HG03135 (cell line): ENCODE measurements around the gene TRAM2.

ENCODE experiments used
- ATAC-seq: cut with Tn5 transposase; IDR thresholded peaks from one replicate; pipeline ENCODE4 v1.9.1; 2021; ENCODE audit warnings: mild to moderate bottlenecking, moderate library complexity; ENCODE audit not compliant: unreplicated experiment

Gene TRAM2

DNA sequence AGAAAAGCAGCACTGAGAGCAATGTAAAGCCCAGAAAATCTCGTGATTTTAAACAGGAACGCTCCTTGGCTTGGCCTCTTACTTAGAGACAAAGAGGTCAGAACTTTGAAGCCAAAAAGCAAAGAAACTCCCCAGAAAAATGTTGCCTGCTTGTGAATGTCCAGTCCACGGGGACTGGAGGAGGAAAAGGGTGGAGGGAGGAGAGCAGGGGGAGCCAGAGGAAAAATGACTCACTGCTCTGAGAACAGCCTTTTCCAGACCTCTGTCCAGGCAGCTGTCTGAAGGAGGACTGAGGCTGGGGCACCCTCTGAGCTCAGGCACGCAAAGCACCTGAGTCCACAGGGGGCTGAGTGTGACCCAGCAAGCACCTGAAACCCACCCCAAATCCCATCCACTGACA is 64.7 kb downstream of the TRAM2 start:
- no peak for ATAC-seq

DNA sequence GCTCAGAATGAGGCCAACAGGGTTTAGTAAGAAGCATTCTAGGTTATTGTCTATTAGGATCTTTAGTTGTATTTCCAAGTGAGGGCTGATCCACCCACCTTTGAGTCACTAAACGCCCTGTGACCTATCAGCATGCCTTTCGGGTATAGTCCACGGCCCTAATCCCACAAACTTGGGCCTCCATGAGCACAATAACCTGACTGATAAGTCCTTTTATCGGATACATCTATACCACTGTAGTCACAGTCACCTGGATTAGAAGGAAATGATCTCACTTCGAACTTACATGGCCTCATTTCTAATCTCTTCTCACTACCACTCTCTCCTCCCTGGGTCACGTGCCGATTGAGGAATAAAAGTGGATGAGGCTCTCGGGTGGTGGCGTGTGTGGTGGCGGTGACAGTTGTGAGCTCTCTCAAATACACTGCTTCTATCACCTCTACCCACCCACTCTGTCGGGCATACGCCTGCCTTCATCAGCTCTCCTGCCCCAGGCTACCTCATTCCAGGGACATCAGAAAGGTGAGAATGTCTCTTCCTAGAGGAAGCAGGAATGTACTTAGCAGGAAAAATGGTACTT is 65.2 kb downstream of the TRAM2 start:
- ATAC-seq = no peak

DNA sequence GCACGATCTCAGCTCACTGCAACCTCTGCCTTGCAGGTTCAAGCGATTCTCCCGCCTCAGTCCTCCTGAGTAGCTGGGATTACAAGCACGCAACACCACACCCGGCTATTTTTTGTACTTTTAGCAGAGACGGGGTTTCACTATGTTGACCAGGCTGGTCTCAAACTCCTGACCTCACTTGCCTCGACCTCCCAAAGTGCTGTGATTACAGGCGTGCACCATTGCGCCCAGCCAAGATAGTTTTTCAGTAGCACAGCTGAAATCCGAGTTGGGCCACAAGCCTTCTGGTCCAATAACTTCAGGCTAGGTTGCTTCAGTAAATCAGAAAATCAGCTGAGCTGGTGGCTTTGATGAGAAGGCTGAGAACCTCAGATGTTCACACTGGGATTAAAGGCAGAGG is 65.7 kb downstream of the TRAM2 start:
- no peak for ATAC-seq

DNA sequence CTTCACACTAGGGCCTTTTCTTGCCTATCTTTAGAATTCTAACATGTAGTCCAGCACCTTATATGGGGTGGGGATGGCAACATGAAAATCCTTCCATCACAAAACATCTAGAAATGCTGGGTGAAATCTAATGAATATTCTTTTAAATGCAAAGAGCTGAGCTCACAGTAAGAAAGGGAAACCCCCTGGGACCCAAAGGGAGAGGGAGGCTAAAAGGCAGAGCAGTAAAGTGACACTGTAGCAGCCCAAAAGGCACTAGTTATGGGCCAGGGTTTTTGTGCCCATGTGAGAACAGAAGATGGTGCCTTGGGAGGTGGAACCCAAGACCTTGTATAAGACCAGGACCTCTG is 66.7 kb downstream of the TRAM2 start:
- no peak for ATAC-seq

DNA sequence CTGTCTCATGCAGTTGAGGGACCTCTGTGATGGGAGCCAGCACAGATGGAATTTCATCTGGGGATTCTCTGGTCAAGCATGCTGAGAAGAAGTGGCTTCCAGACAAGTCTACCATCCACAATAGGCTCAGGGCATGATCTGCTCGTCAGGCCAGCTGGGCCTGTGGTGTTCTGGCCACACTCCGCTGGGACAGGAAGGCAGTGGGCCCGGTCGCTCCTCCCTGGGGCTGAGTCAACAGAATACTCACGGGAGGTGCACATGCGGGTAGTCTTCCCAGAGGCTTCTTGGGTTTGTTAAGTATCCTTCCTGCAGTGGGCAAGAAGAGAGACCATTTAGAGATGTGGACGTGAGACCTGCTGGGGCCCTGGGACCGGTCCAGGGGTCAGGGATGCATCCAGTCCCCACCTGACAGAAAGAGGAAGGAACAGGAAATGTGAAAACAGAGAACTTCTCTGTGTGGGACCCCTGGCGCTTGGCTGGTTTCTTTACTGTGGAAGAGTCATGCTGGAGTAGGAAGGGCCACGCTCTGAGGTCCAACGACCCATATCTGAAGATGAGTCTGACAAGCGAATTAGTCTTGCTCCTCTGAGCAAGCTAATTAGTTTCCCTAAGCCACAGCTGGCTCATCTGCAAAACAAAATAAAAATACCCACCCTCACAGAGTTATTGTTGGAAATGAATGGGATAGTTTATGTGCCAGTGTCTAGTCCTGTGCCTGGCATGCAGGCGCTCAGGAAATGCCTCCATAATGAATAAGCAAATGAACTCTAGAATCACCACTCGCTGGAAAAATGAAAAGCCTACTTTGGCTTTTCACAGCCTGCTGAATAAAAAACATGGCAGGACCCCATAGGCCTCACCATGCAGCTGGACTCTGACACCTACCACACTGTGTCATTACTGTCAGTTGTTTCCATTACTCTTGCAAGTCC is 67.3 kb downstream of the TRAM2 start:
- ATAC-seq = no peak

DNA sequence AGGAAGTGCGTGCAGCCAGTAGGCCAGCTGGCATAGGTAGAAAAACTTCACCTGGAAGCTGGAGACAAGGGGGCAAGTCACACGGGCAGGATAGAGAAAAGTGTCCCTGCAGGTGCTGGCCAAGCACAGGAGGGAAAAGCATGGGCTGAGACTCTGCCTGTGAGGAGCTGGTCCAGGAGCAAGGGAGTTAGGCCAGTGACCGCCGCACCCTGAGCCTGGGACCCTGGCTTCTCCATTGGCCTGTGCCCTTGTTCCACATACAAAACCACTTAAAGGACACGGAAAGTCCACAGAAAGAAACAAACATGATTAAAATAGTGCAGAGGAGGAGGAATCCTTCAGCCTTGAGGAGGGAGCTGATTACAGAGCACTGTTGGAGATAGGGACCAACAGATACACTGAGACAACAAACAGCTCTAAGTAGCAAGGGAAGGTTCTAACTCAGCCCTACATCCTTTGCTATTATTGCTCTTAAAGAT is 68.6 kb downstream of the TRAM2 start:
- ATAC-seq = no peak

DNA sequence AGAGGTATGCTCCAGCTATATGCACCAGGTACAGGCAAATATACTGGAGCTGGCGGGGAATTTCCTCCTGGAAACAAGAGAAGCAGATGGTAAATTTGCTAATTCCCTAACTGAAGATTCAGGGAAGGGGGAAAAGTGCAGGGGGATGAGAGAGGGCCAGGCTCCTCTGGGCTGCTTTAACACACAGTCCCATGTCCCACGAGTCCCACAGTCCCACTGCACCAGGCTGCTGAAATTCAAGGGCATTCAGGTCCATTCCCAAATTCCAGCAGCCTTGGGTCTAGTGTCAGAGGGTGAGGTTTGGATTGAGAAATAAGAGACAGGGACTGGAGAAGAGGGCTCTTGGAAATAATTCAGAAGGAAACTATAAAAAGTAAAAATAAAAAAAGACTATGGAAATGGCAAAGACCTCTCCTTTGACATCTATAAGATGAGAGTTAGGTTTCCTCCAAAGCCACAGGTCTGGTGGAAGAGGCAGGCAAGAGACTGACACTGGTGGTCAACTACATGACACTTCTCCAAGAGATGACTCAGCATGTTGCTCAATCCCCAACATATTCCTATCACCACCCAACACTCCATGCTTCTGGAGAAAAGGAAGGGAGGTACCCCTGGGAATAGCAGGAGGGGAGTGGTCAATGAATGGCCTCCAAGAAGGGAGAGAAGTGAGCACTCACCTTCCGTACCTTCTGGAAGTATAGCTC is 69.2 kb downstream of the TRAM2 start:
- no peak for ATAC-seq

DNA sequence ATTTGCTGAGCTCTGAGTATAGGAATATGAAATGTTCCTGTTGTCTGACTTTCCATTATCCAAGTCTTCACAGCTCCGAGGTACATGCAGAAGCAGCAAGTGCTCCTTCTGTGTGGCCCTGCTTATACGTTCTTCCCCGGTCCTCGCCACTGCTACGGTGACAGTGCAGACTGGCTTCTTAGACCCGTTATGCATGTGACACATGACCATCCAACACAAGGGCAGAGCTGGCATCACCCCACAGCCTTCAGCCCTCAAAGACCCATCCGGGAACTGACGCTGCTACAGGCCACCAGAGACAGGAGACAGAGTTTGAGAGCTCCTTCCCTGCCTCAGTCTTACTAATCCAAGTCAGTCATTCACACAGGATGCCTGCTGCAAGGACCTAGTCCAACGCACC is 70.4 kb downstream of the TRAM2 start:
- ATAC-seq = no peak

DNA sequence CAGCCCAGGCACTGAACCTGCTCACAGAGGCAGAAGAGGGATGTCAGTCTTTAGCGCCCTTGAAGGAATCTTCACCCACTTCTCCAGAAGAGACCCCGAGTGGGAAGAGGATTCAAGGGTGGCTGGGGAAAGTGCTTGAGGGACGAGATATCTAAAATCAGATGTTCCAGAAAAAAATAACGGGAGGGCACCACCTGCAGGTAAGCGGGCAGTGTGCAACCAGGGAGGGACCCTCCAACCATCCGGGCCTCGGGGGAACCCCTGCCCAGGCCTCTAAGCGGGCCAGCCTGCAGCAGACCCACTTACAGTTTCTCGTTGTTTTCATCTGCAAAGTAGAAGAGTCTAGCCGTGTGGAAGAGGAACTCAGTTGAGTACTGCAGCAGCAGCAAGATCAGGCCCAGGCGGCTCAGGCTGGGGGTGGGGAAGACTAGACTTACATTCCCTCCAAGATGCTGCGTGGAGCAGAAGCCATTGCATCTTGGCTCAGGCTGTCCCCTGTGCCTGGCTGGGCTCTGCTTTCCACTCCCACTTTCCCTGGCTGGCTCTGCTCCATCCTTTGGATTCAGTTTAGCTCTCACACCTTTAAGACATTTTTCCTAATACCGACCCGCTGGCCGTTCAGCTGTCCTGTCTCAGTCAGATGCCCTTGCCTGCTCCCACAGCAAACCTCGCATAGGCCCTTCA is 71.0 kb downstream of the TRAM2 start:
- no peak for ATAC-seq

DNA sequence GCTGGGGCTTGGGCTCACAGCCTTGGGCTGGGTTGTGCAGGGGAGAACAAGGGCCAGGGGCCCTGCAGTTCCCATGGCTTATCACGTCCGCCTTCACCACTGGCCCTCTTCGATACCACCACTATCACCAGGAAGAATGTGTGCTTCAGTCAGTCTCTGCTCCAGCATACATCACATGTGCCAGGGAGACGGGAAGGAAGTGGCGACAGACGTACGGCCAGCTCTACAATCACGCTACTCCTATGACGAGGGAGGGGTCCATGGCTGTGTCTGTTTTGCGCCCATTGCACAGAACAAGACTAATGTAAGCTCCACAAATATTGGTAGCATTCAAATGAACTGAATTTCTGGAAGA is 72.1 kb downstream of the TRAM2 start:
- ATAC-seq = no peak

DNA sequence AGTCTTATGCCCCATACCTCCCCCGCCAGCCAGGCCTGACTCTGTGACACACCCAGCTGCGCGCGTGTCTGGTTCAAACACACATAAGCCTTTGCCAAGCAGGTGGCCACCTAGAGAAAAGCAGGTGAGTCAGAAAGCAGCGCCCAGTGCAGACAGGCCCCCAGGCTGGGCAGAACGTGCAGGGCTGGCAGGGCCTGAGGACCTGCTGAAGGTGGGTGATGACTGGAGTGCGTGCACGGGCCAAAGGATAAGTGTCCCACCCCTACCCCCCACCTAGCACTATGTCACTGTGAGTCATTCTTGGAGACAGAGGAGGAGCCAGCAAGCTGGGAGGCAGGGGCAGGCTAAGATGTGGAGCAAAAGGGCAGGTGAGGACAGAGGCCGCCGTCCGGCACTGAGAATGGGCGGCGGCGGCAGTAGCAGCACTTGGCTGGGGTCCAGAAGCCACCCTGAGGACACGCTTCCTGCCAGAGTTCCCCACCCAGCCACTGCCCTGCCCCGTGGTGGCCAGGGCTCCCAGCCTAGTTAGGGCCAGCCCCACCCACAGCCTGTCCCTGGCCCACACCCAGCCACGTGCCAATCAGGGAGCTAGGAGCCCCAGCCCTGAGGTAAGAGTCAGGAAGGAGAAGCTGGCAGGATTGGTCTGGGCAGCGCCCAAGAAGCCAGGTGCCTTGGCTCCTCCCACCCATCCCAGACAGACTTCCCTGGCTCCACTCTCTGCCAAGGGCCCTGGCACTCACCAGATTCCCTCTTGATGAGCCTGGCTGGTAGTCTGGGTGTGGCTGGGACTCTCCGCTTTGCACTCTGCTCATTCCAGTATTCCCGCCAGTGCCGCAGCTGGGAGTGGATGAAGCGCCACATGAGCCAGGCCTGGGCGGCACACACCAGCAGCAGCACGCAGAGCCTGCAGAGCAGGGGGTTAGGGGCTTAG is 72.7 kb downstream of the TRAM2 start:
- no peak for ATAC-seq

DNA sequence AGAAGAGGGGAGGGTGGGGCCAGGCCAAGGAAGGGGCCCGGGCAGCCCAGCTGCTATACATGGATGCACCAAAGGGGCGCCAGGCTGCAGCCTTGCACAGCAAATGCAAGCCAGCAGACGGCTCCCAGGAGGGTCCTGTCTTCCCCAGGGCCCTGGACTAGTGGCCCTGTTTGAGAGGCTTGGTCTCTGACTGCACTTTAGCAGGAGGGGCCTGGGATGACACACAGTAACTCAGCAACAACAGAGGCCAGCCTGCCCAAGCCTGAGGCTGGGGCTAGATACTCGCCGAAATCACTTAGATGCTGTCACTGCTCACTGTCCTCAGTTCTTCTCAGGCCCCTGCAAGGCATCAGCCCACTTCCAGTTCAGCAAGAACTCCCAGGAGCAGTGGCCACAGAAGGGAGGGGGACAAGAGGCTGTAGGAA is 73.5 kb downstream of the TRAM2 start:
- no peak for ATAC-seq

DNA sequence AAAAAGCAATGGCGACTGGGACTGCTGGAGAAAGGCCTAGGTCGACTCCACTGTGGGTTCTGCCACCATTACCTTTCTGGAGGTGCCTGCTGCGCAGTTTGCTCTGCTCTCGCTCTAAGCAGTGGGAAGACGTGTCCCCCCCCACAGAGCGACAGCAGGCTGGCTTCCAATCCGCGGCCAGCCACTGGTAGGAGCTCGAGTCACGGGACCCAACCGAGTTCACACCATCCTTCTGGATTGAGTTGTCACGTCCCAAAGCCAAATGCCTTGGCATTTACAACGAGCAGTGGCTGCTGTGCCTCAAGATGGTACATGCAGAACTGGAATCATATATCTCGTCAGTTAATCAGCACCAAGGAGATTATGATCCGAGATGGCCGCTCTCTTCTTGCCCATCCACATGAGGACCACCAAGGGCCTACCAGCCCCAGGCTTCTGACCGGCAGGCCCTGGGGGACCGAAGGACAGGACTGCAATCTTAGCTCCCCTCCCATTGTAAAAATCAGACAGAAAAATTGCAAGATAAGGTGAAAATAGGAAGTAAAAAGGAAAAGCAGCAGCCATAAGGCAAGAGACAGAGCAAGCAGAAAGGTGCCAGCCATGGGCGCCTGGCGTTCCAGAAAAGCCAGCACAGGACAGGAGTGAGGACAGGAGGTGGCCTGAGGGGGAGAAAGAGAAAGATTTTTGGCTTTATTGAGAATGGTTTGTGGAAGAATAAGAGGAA is 74.4 kb downstream of the TRAM2 start:
- no peak for ATAC-seq

DNA sequence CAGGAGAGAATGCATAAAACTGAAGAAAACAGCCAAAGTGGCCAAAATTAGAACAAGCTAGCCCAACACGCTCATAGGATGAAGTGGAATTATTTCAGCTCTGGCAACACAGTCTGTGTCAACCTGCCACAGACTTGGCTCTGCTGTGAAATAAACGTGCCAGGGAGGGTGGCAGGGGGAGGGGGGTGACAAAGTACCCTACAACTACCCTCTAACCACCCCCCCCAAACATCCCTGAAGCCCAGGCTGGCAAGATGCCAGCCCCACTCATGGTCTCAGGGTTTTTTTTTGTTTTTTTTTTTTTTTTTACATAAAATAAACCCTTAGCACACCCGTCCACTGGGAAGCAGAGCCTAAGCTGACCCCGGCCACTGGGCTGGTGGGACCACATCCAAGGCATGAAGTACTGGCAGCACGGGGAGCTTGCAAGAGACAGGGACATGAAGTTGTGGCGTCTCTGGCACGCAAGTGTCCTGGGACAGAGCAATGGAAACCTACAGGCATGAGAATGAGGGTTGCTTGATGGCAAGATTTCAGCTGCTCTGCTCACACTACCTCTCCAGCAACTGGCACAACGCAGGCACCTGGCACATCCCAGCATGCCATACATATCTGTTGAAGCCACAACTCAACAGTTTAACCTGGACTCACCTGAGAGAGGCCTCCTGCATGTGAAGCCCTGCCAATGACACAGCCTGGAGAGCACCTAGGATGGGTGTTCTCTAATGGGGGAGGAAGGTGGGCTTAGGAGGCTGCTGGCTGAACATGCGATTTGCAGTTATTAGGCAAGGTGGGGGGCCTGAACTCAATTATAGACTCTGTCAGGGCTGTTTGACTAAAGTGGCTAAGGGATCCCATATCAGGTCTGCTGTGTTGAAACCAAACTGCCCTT is 76.4 kb downstream of the TRAM2 start:
- no peak for ATAC-seq

DNA sequence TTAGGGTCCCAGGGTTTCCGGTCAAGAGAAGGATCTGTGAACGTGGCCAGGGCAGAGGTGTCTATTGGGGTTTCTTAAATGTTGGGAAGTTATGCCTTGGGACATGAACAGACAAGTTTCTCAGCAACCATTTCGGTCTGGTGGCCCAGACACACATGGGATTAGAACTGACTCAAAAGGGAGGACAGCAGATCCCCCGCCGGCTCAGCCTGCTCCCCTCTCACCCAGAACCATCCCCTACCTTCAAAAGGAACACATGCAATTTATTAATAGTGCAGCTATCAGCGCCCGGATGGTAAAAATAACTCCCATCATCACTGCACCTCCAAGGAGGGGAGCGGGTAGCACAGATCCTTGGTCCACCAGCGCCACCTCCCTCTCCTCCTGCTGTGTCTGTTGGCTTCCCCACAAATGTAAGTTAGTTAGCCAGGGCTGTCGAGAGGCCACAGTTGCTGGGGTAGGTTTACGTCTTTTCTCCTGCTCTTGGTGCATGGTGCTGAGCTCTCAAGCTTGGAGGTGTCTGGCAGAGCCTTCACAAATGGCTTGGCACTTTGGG is 77.1 kb downstream of the TRAM2 start:
- no peak for ATAC-seq

DNA sequence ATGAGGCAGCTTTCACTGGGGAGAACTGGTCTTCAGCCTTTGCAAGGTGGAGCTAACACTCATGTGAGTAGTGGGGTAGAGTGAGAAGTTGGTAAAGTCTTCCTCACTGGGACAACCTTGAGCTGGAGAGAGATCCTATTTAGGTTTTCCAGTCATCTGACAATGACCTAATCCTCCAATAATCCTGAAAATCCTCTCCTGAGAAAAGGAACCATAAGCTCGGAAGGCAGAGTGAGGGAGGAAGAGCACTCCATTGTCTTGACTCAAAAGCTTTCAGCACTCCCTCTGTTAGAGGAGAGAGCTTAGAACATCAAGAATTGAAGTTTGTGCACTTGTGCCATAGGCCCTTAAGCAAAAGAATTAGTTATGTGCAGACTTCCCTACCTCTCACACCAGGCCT is 77.8 kb downstream of the TRAM2 start:
- ATAC-seq = no peak

DNA sequence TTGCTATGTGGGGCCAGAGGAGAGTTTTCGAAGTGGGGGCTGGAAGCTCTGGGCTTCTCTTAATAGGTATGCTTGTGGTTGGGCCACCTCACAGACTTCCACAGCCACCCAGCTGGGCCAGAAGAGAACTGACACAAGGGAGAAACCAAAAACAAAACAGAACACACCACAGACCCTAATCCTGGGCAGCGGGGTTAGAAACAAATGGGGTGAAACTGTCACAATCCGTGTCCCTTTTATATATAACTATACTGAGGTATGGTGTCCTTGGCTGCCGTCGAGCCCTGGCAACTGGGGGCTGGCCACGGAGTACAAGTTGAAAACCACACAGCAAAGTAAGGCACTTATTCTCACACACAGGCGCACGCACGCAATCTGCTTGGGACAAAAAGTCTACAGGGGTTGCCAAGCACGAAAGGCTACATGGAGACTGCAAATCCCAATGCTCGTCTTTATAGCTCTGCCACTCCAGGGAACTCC is 78.3 kb downstream of the TRAM2 start:
- ATAC-seq = peak; percentile 48
